GM18870 (cell line): ENCODE measurements around the gene VPS33A.

ENCODE experiments used
- ATAC-seq: cut with Tn5 transposase; IDR thresholded peaks from one replicate; pipeline ENCODE4 v1.9.1; 2021; ENCODE audit warnings: moderate library complexity; ENCODE audit not compliant: unreplicated experiment

The VPS33A gene

GRCh38 chr12:122184517-122184916, 81.8 kb downstream of the VPS33A start:
- no peak for ATAC-seq

- ATAC-seq: no peak
Measured at GRCh38 chr12:122183588-122183940, 82.7 kb downstream of the VPS33A start.

DNA sequence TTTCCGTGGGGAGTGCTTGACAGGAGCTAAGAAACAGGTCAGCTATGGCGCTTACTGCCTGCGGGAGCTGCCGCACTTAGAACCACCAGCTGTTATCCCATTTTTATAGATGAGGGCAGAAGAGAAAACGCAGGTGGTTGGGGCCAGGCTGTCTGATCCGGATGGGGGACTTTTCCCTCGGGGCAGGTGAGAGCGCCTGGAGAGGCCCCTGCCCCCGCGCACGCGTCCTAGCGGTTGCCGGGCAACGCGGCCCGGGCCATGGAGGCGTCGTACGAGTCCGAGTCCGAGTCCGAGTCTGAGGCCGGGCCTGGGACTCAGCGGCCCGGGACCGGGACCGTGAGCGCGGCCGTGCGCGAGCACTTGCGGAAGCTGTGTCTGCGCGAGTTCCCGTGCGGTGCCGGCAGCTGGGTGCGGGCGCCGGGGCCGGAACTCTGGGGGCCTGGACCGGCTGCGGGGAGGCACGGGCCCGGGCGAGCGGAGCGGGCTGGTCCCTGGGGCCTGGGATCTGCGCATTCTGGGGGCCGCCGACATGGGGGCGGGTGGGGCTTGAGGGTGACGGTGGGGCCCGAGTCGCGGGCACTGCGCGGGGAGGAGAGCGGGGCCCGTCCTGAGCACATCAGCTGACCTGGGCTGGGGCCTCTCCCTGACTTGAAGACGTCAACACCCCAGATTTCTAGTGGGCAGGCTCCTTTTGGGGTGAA, 83.3 kb downstream of the VPS33A start, which contains the start of gene LRRC43:
LRRC43 (plus strand) TSS at position 237 of the 701 bp plus-strand sequence; CDS start at position 259, 22 bp downstream.
- ATAC-seq: no peak
